CD14-positive monocyte (primary cell): Measurements from ENCODE around the gene MEI1. TPM values are rescaled to one million over a fixed set of nuclear protein-coding genes. Genes with fewer than 3 reads are reported as not detected.

ENCODE experiments used
- DNase-seq, 3 donors: peaks; one replicate each; pipeline ENCODE4 v3.0.0-alpha.2; 2011 to 2022
- H2AFZ ChIP-seq: 2 replicates; pipeline ENCODE4 v1.6.0; 2012; ENCODE audit warnings: mild to moderate bottlenecking, low read depth, low read length, inconsistent platforms; ENCODE audit not compliant: insufficient read depth, poor library complexity, severe bottlenecking
- H3K27ac ChIP-seq, 2 donors: 1 replicate in 1 of 2; 2 replicates in 1 of 2; pipeline ENCODE4 v1.5.1; 2012 to 2013; ENCODE audit warnings: low read length in 2 of 2, control low read depth in 1 of 2, inconsistent platforms in 1 of 2, low read depth in 1 of 2, mild to moderate bottlenecking in 1 of 2
- H3K27me3 ChIP-seq, 2 donors: one replicate each; pipeline versions ENCODE4 v1.6.0 to v1.6.1; 2011 to 2013; ENCODE audit warnings: low read length in 2 of 2; ENCODE audit not compliant: control insufficient read depth in 2 of 2, insufficient read depth in 2 of 2
- H3K36me3 ChIP-seq, 2 donors: replicated peaks in 1 of 2; 1 replicate in 1 of 2; 2 replicates in 1 of 2; pipeline versions ENCODE4 v1.5.1 to v1.6.1; 2012 to 2013; ENCODE audit warnings: low read length in 2 of 2, control low read depth in 1 of 2, inconsistent platforms in 1 of 2, mild to moderate bottlenecking in 1 of 2; ENCODE audit not compliant: insufficient read depth in 2 of 2, control insufficient read depth in 1 of 2
- H3K4me1 ChIP-seq, 2 donors: 1 replicate in 1 of 2; 2 replicates in 1 of 2; pipeline versions ENCODE4 v1.5.1 to v1.6.1; 2012 to 2013; ENCODE audit warnings: low read length in 2 of 2, control low read depth in 1 of 2, inconsistent platforms in 1 of 2, mild to moderate bottlenecking in 1 of 2, moderate library complexity in 1 of 2; ENCODE audit not compliant: insufficient read depth in 2 of 2, control insufficient read depth in 1 of 2
- H3K4me2 ChIP-seq: replicated peaks from 2 replicates; pipeline ENCODE3; 2012; ENCODE audit warnings: low read length, moderate library complexity, mild to moderate bottlenecking; ENCODE audit not compliant: poor library complexity, severe bottlenecking; ENCODE audit errors: extremely low read depth
- H3K4me3 ChIP-seq, 3 experiments: fragments of 200-600 bp in 1 of 3; sonication (generic) in 1 of 3; replicated peaks in 1 of 3; 1 replicate in 2 of 3; 2 replicates in 1 of 3; pipeline ENCODE4 v1.5.1; 2011 to 2013; ENCODE audit warnings: low read length in 3 of 3, mild to moderate bottlenecking in 3 of 3, control low read depth in 2 of 3, low read depth in 2 of 3, inconsistent platforms in 1 of 3, moderate library complexity in 1 of 3
- H3K79me2 ChIP-seq: 2 replicates; pipeline ENCODE4 v1.6.0; 2012; ENCODE audit warnings: mild to moderate bottlenecking, control low read depth, inconsistent platforms, low read length, moderate library complexity; ENCODE audit not compliant: insufficient read depth
- H3K9ac ChIP-seq: 2 replicates; pipeline ENCODE4 v1.6.0; 2017; ENCODE audit warnings: low read length, mild to moderate bottlenecking; ENCODE audit not compliant: insufficient read depth, poor library complexity, severe bottlenecking
- H3K9me3 ChIP-seq, 2 donors: replicated peaks in 1 of 2; 1 replicate in 1 of 2; 2 replicates in 1 of 2; pipeline versions ENCODE4 v1.5.1 to v1.6.1; 2012 to 2013; ENCODE audit warnings: low read length in 2 of 2, control low read depth in 1 of 2; ENCODE audit not compliant: control insufficient read depth in 1 of 2, insufficient read depth in 1 of 2
- H4K20me1 ChIP-seq: 2 replicates; pipeline ENCODE4 v1.6.0; 2012; ENCODE audit warnings: mild to moderate bottlenecking, low read length, control low read depth, moderate library complexity; ENCODE audit not compliant: insufficient read depth
- H3K27ac Mint-ChIP-seq, 7 donors: one replicate each; pipeline ENCODE4 v1.8.0; 2020; ENCODE audit warnings: mild to moderate bottlenecking in 7 of 7, mixed read lengths in 7 of 7, moderate library complexity in 6 of 7, inconsistent platforms in 2 of 7
- H3K27me3 Mint-ChIP-seq, 3 donors: one replicate each; pipeline ENCODE4 v1.8.0; 2021 to 2022; ENCODE audit warnings: low read depth in 3 of 3, mild to moderate bottlenecking in 3 of 3, mixed read lengths in 3 of 3, moderate library complexity in 3 of 3, inconsistent platforms in 1 of 3
- H3K36me3 Mint-ChIP-seq, 2 donors: one replicate each; pipeline ENCODE4 v1.8.0; 2020; ENCODE audit warnings: mixed read lengths in 2 of 2, inconsistent platforms in 1 of 2, mild to moderate bottlenecking in 1 of 2
- H3K4me1 Mint-ChIP-seq: one replicate; pipeline ENCODE4 v1.8.0; 2020; ENCODE audit warnings: mild to moderate bottlenecking, mixed read lengths
- H3K4me3 Mint-ChIP-seq, 2 donors: one replicate each; pipeline ENCODE4 v1.8.0; 2020; ENCODE audit warnings: mild to moderate bottlenecking in 2 of 2, mixed read lengths in 2 of 2, moderate library complexity in 1 of 2
- H3K9me3 Mint-ChIP-seq, 7 donors: one replicate each; pipeline ENCODE4 v1.8.0; 2020 to 2022; ENCODE audit warnings: mixed read lengths in 7 of 7, mild to moderate bottlenecking in 6 of 7, moderate library complexity in 6 of 7, inconsistent platforms in 2 of 7
- WGBS: methylation state at CpG from one replicate; pipeline ENCODE4 v1.1.5; 2013; ENCODE audit warnings: missing lambda C conversion rate; ENCODE audit not compliant: insufficient coverage; 5-methylcytosine and 5-hydroxymethylcytosine counted together
- intact Hi-C, 2 donors: fragments of 100-400 bp; cut with micrococcal nuclease; formaldehyde crosslinking; loops; one replicate each; pipeline versions ENCODE4 v1.15.0 to v1.15.1; 2023
- polyA plus RNA-seq, 3 donors: library from polyadenylated mRNA; depleted of rRNA in 1 of 3; unstranded in 2 of 3; stranded (reverse) in 1 of 3; fragments of 300-500 nt in 2 of 3; fragments of >200 nt in 1 of 3; fragmentation: Illumina TruSeq in 2 of 3; gene quantifications; 1 replicate in 2 of 3; 2 replicates in 1 of 3; pipeline ENCODE4 v1.2.3, GENCODE V29; 2012 to 2021
- TF ChIP-seq, protein P1 (sequence below): fragments of 200-600 bp; IDR thresholded peaks from one replicate; pipeline ENCODE4 v1.8.0; 2022; ENCODE audit warnings: antibody characterized with exemption, mild to moderate bottlenecking

MEI1 gene
- polyA plus RNA-seq, 3 donors, result 12.3 to 40.0 (median 37.0) TPM

DNA sequence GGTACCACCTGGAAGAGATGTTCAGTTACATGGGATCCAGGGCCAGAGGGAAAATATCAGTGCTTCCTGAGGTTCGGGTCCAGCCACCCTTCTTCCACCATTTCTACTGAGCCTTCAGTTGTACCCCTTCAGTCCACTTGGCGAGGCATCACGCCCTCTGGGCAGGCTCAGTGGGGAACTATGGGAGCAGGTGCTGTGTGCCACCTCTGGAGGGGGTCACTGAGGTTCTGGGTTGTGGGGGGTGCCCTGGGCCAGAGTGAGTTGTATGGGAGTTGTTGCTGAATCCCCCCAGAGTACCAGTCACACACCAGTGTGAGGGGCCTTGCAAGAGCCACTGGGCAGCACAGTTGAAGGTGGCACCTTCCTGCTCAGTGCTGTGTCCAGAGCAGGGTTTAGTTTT, 130.9 kb downstream of the MEI1 start:
- Histone ChIP-seq H3K79me2 (peaks cover 20% of the 10 kb centered on the region), H3K27ac (peak overlapping the region in 1 of 2 donors; percentile 28), H4K20me1 (peaks cover 8% of the 10 kb centered on the region), H3K36me3 (peaks cover 11 to 21% of the 10 kb centered on the region in 2 donors), H2AFZ (no peak overlapping the region), H3K9ac (no peak overlapping the region), H3K4me1 (peaks cover 28 to 32% of the 10 kb centered on the region in 2 donors), H3K9me3 (no peaks in the 10 kb centered on the region), H3K4me2 (no peak overlapping the region), H3K4me3 (no peak overlapping the region), H3K27me3 (no peaks in the 10 kb centered on the region)
- peaks cover 14 to 23% of the 10 kb centered on the region in 2 donors for H3K36me3 Mint-ChIP-seq
- no CpG with 5 or more reads among the region's 3 CpGs for WGBS
- DNase-seq, result no peak
- intact Hi-C loops, result loop anchor here in 1 of 2 donors (5.0 to 10.0 kb wide), 2 partner anchors 112 to 365 kb away; partner anchors contain the start of genes ACO2 and PHF5A
- peaks cover 34% of the 10 kb centered on the region for H3K4me1 Mint-ChIP-seq
- peak overlapping the region in 4 of 7 donors; percentile 25 to 64 (median 39) for H3K27ac Mint-ChIP-seq
- peaks cover 0 to 3% (median 2%) of the 10 kb centered on the region in 3 donors for H3K27me3 Mint-ChIP-seq
- H3K4me3 Mint-ChIP-seq, result no peak overlapping the region
- peaks cover 0 to 2% (median 0%) of the 10 kb centered on the region in 7 donors for H3K9me3 Mint-ChIP-seq
- TF ChIP-seq, protein P1, sequence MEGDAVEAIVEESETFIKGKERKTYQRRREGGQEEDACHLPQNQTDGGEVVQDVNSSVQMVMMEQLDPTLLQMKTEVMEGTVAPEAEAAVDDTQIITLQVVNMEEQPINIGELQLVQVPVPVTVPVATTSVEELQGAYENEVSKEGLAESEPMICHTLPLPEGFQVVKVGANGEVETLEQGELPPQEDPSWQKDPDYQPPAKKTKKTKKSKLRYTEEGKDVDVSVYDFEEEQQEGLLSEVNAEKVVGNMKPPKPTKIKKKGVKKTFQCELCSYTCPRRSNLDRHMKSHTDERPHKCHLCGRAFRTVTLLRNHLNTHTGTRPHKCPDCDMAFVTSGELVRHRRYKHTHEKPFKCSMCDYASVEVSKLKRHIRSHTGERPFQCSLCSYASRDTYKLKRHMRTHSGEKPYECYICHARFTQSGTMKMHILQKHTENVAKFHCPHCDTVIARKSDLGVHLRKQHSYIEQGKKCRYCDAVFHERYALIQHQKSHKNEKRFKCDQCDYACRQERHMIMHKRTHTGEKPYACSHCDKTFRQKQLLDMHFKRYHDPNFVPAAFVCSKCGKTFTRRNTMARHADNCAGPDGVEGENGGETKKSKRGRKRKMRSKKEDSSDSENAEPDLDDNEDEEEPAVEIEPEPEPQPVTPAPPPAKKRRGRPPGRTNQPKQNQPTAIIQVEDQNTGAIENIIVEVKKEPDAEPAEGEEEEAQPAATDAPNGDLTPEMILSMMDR, result no peak

- H4K20me1 ChIP-seq, result peaks cover 15% of the 10 kb centered on the region
- H3K9me3 ChIP-seq, result no peaks in the 10 kb centered on the region
- peaks cover 28 to 32% of the 10 kb centered on the region in 2 donors for H3K4me1 ChIP-seq
- 36% methylated on average over 6 of the region's 6 CpGs for WGBS
- Mint-ChIP-seq H3K27ac (peak overlapping the region; percentile 98 to 100 (median 99)), H3K27me3 (peaks cover 0 to 3% (median 0%) of the 10 kb centered on the region in 3 donors), H3K9me3 (no peaks in the 10 kb centered on the region), H3K4me1 (peaks cover 34% of the 10 kb centered on the region), H3K36me3 (peaks cover 12 to 20% of the 10 kb centered on the region in 2 donors), H3K4me3 (peak overlapping the region in 1 of 2 donors; percentile 6)
- H3K79me2 ChIP-seq, result peaks cover 30% of the 10 kb centered on the region
- no peaks in the 10 kb centered on the region for H3K27me3 ChIP-seq
- H3K4me2 ChIP-seq, result peak overlapping the region; percentile 81
- H2AFZ ChIP-seq, result no peak overlapping the region
- H3K36me3 ChIP-seq, result peaks cover 6 to 17% of the 10 kb centered on the region in 2 donors
- TF ChIP-seq, protein P1, result no peak
- no peak overlapping the region for H3K9ac ChIP-seq
- intact Hi-C loops, result loop anchor here in 1 of 2 donors (5.0 to 10.0 kb wide), 2 partner anchors 111 to 367 kb away; partner anchors contain the start of genes ACO2 and PHF5A
- H3K27ac ChIP-seq, result peak overlapping the region; percentile 72 to 97
- peak overlapping the region in 1 of 3 experiments; percentile 83 for H3K4me3 ChIP-seq
- peak; percentile 61 to 78 (median 68) for DNase-seq
These were observed 132.1 kb downstream of the MEI1 start for GRCh38 chr22:41831383-41831782.
